Upper lobe of right lung (tissue), 1 donor: ENCODE measurements around the gene EGLN3. TPM values are rescaled to one million over a fixed set of nuclear protein-coding genes. Genes with fewer than 3 reads are reported as not detected.

Experiments used
- ATAC-seq: fragments of 200-7000 bp; cut with Tn5 transposase; one replicate; pipeline ENCODE4 v1.9.1; 2020; ENCODE audit warnings: mild to moderate bottlenecking, moderate library complexity
- DNase-seq: peaks from one replicate; pipeline ENCODE4 v3.0.0-alpha.2; 2020
- H3K27ac ChIP-seq: fragments of 200-600 bp; one replicate; pipeline ENCODE4 v1.8.0; 2022
- H3K27me3 ChIP-seq: fragments of 200-600 bp; one replicate; pipeline ENCODE4 v1.8.0; 2022; ENCODE audit warnings: mild to moderate bottlenecking
- H3K36me3 ChIP-seq: fragments of 200-600 bp; one replicate; pipeline ENCODE4 v1.8.0; 2022
- H3K4me1 ChIP-seq: fragments of 200-600 bp; one replicate; pipeline ENCODE4 v1.8.0; 2022
- H3K4me3 ChIP-seq: fragments of 200-600 bp; one replicate; pipeline ENCODE4 v1.8.0; 2022; ENCODE audit warnings: mild to moderate bottlenecking
- H3K9me3 ChIP-seq: fragments of 200-600 bp; one replicate; pipeline ENCODE4 v1.8.0; 2022
- intact Hi-C: fragments of 100-400 bp; cut with DNase I; formaldehyde crosslinking; loops from one replicate; pipeline ENCODE4 v1.11.0; 2022
- long read RNA-seq: library from polyadenylated mRNA; unstranded; transcript quantifications from one replicate; pipeline ENCODE4 v2.0.0, GENCODE V29; 2021
- total RNA-seq: library from RNA; stranded (reverse); fragmentation: NEBNext Ultra II Directional; extraction: Animal tissue kit (Norgen Biotek cat#: 25700); gene quantifications from one replicate; pipeline ENCODE4 v1.2.1, GENCODE V29; 2021
- TF ChIP-seq, protein P1 (sequence below): fragments of 200-600 bp; IDR thresholded peaks from one replicate; pipeline ENCODE4 v1.8.0; 2022; ENCODE audit warnings: antibody characterized with exemption
- donor health status: DM: no; HTN: yes; CAD: no; lungs with severe emphysema.

EGLN3 gene
- total RNA-seq = 7.6 TPM
- long read RNA-seq, transcript EGLN3-201 (5 exons, 2,709 nt) = major isoform, 16 of 27 reads
- long read RNA-seq, partial matches to known transcripts = 0 of 27 reads
- long read RNA-seq, other reads (novel, unspliced or antisense) = 9 of 27 reads

DNA sequence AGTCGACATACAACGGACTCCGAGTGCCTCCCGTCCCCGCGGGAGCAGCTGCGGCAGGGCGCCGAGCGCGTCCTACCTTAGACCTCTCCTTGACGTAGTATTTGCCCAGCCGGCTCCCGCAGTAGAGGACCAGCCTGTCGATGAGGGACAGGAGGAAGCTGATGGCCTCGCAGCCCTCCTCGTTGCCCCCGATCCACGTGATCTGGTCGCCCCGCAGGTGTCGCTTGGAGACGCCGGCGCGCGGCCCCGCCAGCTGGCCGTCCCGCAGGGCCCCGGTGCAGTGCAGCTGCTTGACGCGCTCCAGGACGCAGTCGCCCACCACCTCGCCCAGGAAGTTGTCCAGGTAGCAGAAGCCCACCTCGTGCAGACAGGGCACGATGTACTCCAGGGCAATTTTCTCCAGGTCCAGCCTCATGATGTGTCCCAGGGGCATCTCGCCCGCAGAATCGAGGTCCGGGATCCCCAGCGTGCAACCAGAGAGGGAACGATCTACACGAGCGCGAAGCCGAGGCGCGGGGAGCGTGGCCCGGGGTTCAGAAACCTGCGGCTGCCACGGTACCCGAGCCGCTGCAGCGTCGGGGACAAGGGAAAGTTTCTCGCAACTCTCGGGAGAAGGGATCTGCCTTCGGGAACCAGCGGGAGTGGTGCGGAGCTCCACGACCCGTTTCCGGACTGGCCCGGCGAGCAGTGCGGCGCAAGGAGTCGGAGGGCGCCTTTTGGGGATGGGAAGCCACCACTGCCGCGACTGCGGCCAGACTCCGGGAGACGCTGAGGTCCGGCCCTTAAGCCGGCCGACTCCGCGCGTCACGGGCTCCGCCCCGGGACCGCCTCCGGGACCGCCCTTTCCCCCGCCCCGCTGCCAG, at the start of gene EGLN3:
Gene EGLN3 (minus strand): TSS at position 755 of the 863 bp plus-strand sequence. CDS start 322 bp downstream, at position 433.
- DNase-seq (peak; percentile 87), ATAC-seq (peak; percentile 98)
- no peaks in the 10 kb centered on the region for H3K36me3 ChIP-seq
- H3K27ac ChIP-seq = peak within 1 kb of the TSS; percentile 47
- peak within 1 kb of the TSS; percentile 69 for H3K4me3 ChIP-seq
- peaks cover 22% of the 10 kb centered on the region for H3K27me3 ChIP-seq
- intact Hi-C loops = no loop called here
- TF ChIP-seq, protein P1, sequence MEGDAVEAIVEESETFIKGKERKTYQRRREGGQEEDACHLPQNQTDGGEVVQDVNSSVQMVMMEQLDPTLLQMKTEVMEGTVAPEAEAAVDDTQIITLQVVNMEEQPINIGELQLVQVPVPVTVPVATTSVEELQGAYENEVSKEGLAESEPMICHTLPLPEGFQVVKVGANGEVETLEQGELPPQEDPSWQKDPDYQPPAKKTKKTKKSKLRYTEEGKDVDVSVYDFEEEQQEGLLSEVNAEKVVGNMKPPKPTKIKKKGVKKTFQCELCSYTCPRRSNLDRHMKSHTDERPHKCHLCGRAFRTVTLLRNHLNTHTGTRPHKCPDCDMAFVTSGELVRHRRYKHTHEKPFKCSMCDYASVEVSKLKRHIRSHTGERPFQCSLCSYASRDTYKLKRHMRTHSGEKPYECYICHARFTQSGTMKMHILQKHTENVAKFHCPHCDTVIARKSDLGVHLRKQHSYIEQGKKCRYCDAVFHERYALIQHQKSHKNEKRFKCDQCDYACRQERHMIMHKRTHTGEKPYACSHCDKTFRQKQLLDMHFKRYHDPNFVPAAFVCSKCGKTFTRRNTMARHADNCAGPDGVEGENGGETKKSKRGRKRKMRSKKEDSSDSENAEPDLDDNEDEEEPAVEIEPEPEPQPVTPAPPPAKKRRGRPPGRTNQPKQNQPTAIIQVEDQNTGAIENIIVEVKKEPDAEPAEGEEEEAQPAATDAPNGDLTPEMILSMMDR = no peak
- peaks cover 9% of the 10 kb centered on the region for H3K4me1 ChIP-seq
- no peaks in the 10 kb centered on the region for H3K9me3 ChIP-seq

DNA sequence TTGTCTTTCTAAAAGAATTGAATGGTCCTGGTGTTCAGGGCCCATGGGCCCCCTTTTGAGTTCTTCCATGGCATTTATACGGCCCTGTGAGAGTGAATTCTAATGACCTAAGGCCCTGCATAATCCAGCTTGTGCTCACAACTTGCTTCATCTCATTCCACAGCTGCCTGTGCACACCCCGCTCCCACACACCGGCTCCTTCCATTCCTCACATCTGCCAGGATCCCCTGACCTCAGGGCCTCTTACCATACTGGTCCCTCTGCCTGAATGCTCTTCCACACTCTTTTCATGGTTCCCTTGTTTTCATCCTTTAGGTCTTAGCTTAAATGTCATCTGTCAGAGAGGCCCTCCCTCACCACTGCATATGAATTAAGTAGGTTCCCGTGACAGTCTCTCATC, 49.5 kb upstream of the EGLN3 start:
- intact Hi-C loops = no loop called here

GRCh38 chr14:33999771-34000291, 49.0 kb upstream of the EGLN3 start:
- TF ChIP-seq, protein P1 = no peak
- Histone ChIP-seq H3K9me3 (no peaks in the 10 kb centered on the region), H3K27ac (no peak overlapping the region), H3K36me3 (no peaks in the 10 kb centered on the region), H3K27me3 (no peaks in the 10 kb centered on the region), H3K4me1 (no peaks in the 10 kb centered on the region), H3K4me3 (no peak overlapping the region)
- ATAC-seq (no peak), DNase-seq (no peak)
- intact Hi-C loops = no loop called here

More for the DNA sequence above, 49.5 kb upstream of the EGLN3 start:
- TF ChIP-seq, protein P1 = no peak
- H3K27me3 ChIP-seq = no peaks in the 10 kb centered on the region
- H3K9me3 ChIP-seq = no peaks in the 10 kb centered on the region
- no peak overlapping the region for H3K27ac ChIP-seq
- H3K36me3 ChIP-seq = no peaks in the 10 kb centered on the region
- ATAC-seq (no peak), DNase-seq (no peak)
- no peak overlapping the region for H3K4me3 ChIP-seq
- no peaks in the 10 kb centered on the region for H3K4me1 ChIP-seq

GRCh38 chr14:33997611-33998010, 46.7 kb upstream of the EGLN3 start:
- Histone ChIP-seq H3K27me3 (no peaks in the 10 kb centered on the region), H3K4me3 (no peak overlapping the region), H3K9me3 (no peaks in the 10 kb centered on the region), H3K4me1 (no peaks in the 10 kb centered on the region), H3K27ac (no peak overlapping the region), H3K36me3 (no peaks in the 10 kb centered on the region)
- TF ChIP-seq, protein P1 = no peak
- intact Hi-C loops = no loop called here
- DNase-seq (no peak), ATAC-seq (no peak)

DNA sequence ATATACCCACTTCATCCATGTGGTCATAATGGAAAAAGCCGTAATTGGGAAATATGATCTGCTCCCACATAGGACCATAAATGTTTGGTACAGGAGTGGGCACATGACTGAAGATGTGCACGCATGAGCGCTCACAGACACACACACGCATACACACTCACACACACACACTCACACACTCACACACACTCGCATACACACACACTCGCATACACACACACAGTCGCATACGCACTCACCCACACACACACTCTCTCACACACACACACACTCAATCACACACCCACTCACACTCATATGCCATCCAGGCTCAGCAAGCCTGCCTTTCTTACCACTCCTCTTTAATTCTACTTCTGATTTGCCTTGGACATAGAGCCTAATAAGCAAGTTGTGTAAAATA, 45.6 kb upstream of the EGLN3 start:
- TF ChIP-seq, protein P1 = no peak
- no peaks in the 10 kb centered on the region for H3K36me3 ChIP-seq
- no peaks in the 10 kb centered on the region for H3K9me3 ChIP-seq
- intact Hi-C loops = no loop called here
- DNase-seq (no peak), ATAC-seq (no peak)
- H3K4me3 ChIP-seq = no peak overlapping the region
- no peak overlapping the region for H3K27ac ChIP-seq
- no peaks in the 10 kb centered on the region for H3K4me1 ChIP-seq
- no peaks in the 10 kb centered on the region for H3K27me3 ChIP-seq
